Ishikawa (cell line): Measurements from ENCODE around the gene TRIO.

Experiments used
- CEBPB ChIP-seq: IDR thresholded peaks from 2 replicates; pipeline ENCODE4 v1.6.1; 2012
- CREB1 ChIP-seq: IDR thresholded peaks from 2 replicates; pipeline ENCODE4 v1.6.1; 2012; ENCODE audit warnings: low read depth
- EGR1 ChIP-seq: IDR thresholded peaks from 2 replicates; pipeline ENCODE4 v1.6.1; 2012
- EP300 ChIP-seq: IDR thresholded peaks from 2 replicates; pipeline ENCODE4 v1.6.1; 2012; ENCODE audit warnings: borderline replicate concordance
- FOXM1 ChIP-seq: IDR thresholded peaks from 2 replicates; pipeline ENCODE4 v1.6.1; 2012; ENCODE audit warnings: low read depth, borderline replicate concordance
- MAX ChIP-seq: IDR thresholded peaks from 2 replicates; pipeline ENCODE4 v1.6.1; 2012
- NFIC ChIP-seq: IDR thresholded peaks from 2 replicates; pipeline ENCODE4 v1.6.1; 2012
- RAD21 ChIP-seq: IDR thresholded peaks from 2 replicates; pipeline ENCODE4 v1.6.1; 2012; ENCODE audit warnings: low read depth
- REST ChIP-seq: IDR thresholded peaks from 2 replicates; pipeline ENCODE4 v1.6.1; 2012; ENCODE audit warnings: low read depth, mild to moderate bottlenecking
- TAF1 ChIP-seq: IDR thresholded peaks from 2 replicates; pipeline ENCODE4 v1.6.1; 2012; ENCODE audit warnings: low read depth, mild to moderate bottlenecking
- TCF12 ChIP-seq: IDR thresholded peaks from 2 replicates; pipeline ENCODE4 v1.6.1; 2012; ENCODE audit warnings: low read depth
- TEAD4 ChIP-seq: IDR thresholded peaks from 2 replicates; pipeline ENCODE4 v1.6.1; 2012
- USF1 ChIP-seq: IDR thresholded peaks from 2 replicates; pipeline ENCODE4 v1.6.1; 2012
- YY1 ChIP-seq: IDR thresholded peaks from 2 replicates; pipeline ENCODE4 v1.6.1; 2012; ENCODE audit warnings: low read depth
- ZBTB7A ChIP-seq: IDR thresholded peaks from 2 replicates; pipeline ENCODE4 v1.6.1; 2012; ENCODE audit warnings: low read depth

The TRIO gene

GRCh38 chr5:14405706-14406553, 262.8 kb downstream of the TRIO start:
- TF ChIP-seq MAX (no peak), ZBTB7A (no peak), TAF1 (no peak), RAD21 (no peak), REST (no peak), EP300 (no peak), FOXM1 (no peak), CREB1 (no peak), TEAD4 (no peak), USF1 (no peak), NFIC (no peak)

- TF ChIP-seq REST (no peak), USF1 (no peak), NFIC (no peak), YY1 (no peak), FOXM1 (no peak), TCF12 (no peak), CEBPB (no peak), ZBTB7A (no peak), MAX (no peak), EP300 (no peak), RAD21 (no peak), CREB1 (no peak), EGR1 (no peak), TAF1 (no peak), TEAD4 (no peak)
Measured at GRCh38 chr5:14406554-14406849, 263.4 kb downstream of the TRIO start.

- TF ChIP-seq REST, result no peak
- TF ChIP-seq YY1, result no peak
- no peak for TF ChIP-seq EGR1
- no peak for TF ChIP-seq TEAD4
- TF ChIP-seq TAF1, result no peak
Measured at GRCh38 chr5:14407051-14407450, 263.9 kb downstream of the TRIO start.

- TF ChIP-seq FOXM1, result no peak
- TF ChIP-seq USF1, result no peak
- TF ChIP-seq CREB1, result no peak
- TF ChIP-seq TEAD4, result no peak
- TF ChIP-seq ZBTB7A, result no peak
- no peak for TF ChIP-seq EP300
- TF ChIP-seq TCF12, result no peak
- no peak for TF ChIP-seq EGR1
- TF ChIP-seq RAD21, result no peak
- no peak for TF ChIP-seq REST
- no peak for TF ChIP-seq CEBPB
- no peak for TF ChIP-seq MAX
- TF ChIP-seq YY1, result no peak
- TF ChIP-seq NFIC, result no peak
- no peak for TF ChIP-seq TAF1
Measured at GRCh38 chr5:14407746-14408175, 264.6 kb downstream of the TRIO start.
